Measurements from ENCODE around the gene VCP.

DNA sequence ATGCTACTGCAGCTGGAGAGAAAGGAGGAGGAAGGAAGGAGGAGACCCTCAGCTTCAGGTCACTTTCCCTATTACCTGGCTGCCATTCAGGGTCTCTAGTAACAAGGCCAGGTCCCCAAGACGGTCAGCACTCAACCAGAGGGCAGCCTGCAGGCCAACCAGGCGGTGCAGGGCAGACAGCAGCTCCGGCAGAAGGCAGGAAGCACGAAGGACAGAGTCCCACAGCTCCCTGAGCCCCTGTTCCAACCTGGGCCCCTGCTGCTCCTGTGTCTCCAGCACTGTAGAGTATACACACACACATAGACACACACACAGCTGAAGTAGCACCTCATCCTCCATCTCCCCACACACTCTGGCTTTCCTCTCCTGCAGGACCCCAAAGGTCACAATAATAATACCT, 5.6 kb upstream of the VCP start:
- TF ChIP-seq, protein P1, sequence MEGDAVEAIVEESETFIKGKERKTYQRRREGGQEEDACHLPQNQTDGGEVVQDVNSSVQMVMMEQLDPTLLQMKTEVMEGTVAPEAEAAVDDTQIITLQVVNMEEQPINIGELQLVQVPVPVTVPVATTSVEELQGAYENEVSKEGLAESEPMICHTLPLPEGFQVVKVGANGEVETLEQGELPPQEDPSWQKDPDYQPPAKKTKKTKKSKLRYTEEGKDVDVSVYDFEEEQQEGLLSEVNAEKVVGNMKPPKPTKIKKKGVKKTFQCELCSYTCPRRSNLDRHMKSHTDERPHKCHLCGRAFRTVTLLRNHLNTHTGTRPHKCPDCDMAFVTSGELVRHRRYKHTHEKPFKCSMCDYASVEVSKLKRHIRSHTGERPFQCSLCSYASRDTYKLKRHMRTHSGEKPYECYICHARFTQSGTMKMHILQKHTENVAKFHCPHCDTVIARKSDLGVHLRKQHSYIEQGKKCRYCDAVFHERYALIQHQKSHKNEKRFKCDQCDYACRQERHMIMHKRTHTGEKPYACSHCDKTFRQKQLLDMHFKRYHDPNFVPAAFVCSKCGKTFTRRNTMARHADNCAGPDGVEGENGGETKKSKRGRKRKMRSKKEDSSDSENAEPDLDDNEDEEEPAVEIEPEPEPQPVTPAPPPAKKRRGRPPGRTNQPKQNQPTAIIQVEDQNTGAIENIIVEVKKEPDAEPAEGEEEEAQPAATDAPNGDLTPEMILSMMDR (conservative IDR thresholded peaks at IDR 0.05; ENCODE audit: low read length) = no peak
- no peak for TF ChIP-seq EZH2phosphoT487 (IDR thresholded peaks at IDR 0.05; ENCODE audit: borderline replicate concordance)

All from Loucy (cell line).